Erythroblast (primary cell): ENCODE data around the gene STX18.

Experiments
- GATA1 ChIP-seq: IDR thresholded peaks from 2 replicates; pipeline ENCODE4 v1.6.1; 2011; ENCODE audit warnings: low read depth, mild to moderate bottlenecking, control low read depth, low read length, moderate library complexity
- POLR2A ChIP-seq: IDR thresholded peaks from 2 replicates; pipeline ENCODE4 v1.6.1; 2011; ENCODE audit warnings: mild to moderate bottlenecking, low read length

DNA sequence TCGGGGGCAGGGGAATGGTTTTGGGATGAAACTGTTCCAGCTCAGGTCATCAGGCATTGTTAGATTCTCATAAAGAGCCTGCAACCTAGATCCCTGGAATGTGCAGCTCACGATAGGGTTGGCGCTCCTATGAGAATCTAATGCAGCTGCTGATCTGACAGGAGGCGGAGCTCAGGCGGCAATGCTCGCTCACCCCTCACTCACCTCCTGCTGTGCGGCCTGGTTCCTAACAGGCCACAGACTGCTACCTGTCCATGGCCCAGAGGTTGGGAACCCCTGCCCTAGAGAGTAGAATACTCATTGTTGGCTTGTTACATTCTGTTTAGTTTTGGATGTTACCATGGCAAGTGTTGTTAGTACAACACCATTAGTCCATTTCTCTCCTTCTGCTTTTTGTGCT is 40.8 kb upstream of the STX18 start:
- TF ChIP-seq POLR2A (no peak), GATA1 (no peak)
